ENCODE measurements around the gene ZNF670. TPM values are rescaled to one million over a fixed set of nuclear protein-coding genes. Genes with fewer than 3 reads are reported as not detected.

ZNF670 gene
- total RNA-seq, 1 donor from 2014 or later = 38.4 TPM

GRCh38 chr1:247079141-247079874, 697 bp upstream of the ZNF670 start:
- Mint-ChIP-seq H3K36me3 (peaks cover 33% of the 10 kb centered on the region), H3K27ac (peak overlapping the region; percentile 74), H3K4me1 (peaks cover 4% of the 10 kb centered on the region), H3K9me3 (peaks cover 68% of the 10 kb centered on the region), H3K4me3 (peak overlapping the region; percentile 97), H3K27me3 (ENCODE audit: insufficient read depth, low read depth) (peaks cover 5% of the 10 kb centered on the region)
- Histone ChIP-seq H3K9ac (no peak overlapping the region), H2AFZ (replicated peaks) (peak overlapping the region; percentile 71), H3K4me1 (peaks cover 7% of the 10 kb centered on the region), H3K79me2 (ENCODE audit: low read depth) (peaks cover 42% of the 10 kb centered on the region), H4K20me1 (ENCODE audit: low read depth) (no peaks in the 10 kb centered on the region), H3K27ac (no peak overlapping the region), H3K4me3 (peak overlapping the region; percentile 89), H3K9me3 (ENCODE audit: low read depth) (peaks cover 10% of the 10 kb centered on the region), H3K4me2 (peak overlapping the region; percentile 88), H3K36me3 (peaks cover 15% of the 10 kb centered on the region), H3F3A (ENCODE audit: low read depth) (no peaks in the 10 kb centered on the region), H3K27me3 (no peaks in the 10 kb centered on the region)
- TF ChIP-seq EZH2phosphoT487 (IDR thresholded peaks at IDR 0.05) (no peak), EZH2 (IDR thresholded peaks at IDR 0.05) (no peak), CTCF (IDR thresholded peaks at IDR 0.05) (no peak)
- DNase-seq (ENCODE audit: low spot score) = peak; percentile 26

- Mint-ChIP-seq H3K4me3 (peak overlapping the region; percentile 97), H3K4me1 (peaks cover 4% of the 10 kb centered on the region), H3K9me3 (peaks cover 69% of the 10 kb centered on the region), H3K36me3 (peaks cover 44% of the 10 kb centered on the region), H3K27ac (peak overlapping the region; percentile 62), H3K27me3 (ENCODE audit: insufficient read depth, low read depth) (peaks cover 5% of the 10 kb centered on the region)
- TF ChIP-seq EZH2 (IDR thresholded peaks at IDR 0.05) = no peak
- TF ChIP-seq CTCF (IDR thresholded peaks at IDR 0.05) = no peak
- Histone ChIP-seq H2AFZ (replicated peaks) (peak overlapping the region; percentile 71), H3K4me1 (peaks cover 7% of the 10 kb centered on the region), H3F3A (ENCODE audit: low read depth) (no peaks in the 10 kb centered on the region), H3K27me3 (no peaks in the 10 kb centered on the region), H3K4me2 (peak overlapping the region; percentile 88), H4K20me1 (ENCODE audit: low read depth) (no peaks in the 10 kb centered on the region), H3K4me3 (peak overlapping the region; percentile 89), H3K79me2 (ENCODE audit: low read depth) (peaks cover 57% of the 10 kb centered on the region), H3K27ac (no peak overlapping the region), H3K36me3 (peaks cover 15% of the 10 kb centered on the region), H3K9ac (peak overlapping the region; percentile 93), H3K9me3 (ENCODE audit: low read depth) (peaks cover 23% of the 10 kb centered on the region)
- no peak for DNase-seq (ENCODE audit: low spot score)
These were observed 744 bp downstream of the ZNF670 start for GRCh38 chr1:247077876-247078257.

GRCh38 chr1:247077213-247077612, 1.4 kb downstream of the ZNF670 start:
- H3K4me3 Mint-ChIP-seq = peak overlapping the region; percentile 97
- H3K36me3 ChIP-seq = peaks cover 15% of the 10 kb centered on the region
- H4K20me1 ChIP-seq (ENCODE audit: low read depth) = no peaks in the 10 kb centered on the region
- peaks cover 66% of the 10 kb centered on the region for H3K9me3 Mint-ChIP-seq
- H3K36me3 Mint-ChIP-seq = peaks cover 47% of the 10 kb centered on the region
- peak overlapping the region; percentile 74 for H3K27ac Mint-ChIP-seq
- TF ChIP-seq EZH2phosphoT487 (IDR thresholded peaks at IDR 0.05) = no peak
- TF ChIP-seq CTCF (IDR thresholded peaks at IDR 0.05) = no peak
- TF ChIP-seq EZH2 (IDR thresholded peaks at IDR 0.05) = no peak
- peaks cover 23% of the 10 kb centered on the region for H3K9me3 ChIP-seq (ENCODE audit: low read depth)
- no peak overlapping the region for H3K27ac ChIP-seq
- DNase-seq (ENCODE audit: low spot score) = no peak
- H3F3A ChIP-seq (ENCODE audit: low read depth) = no peaks in the 10 kb centered on the region
- no peaks in the 10 kb centered on the region for H3K27me3 ChIP-seq
- peaks cover 63% of the 10 kb centered on the region for H3K79me2 ChIP-seq (ENCODE audit: low read depth)
- peaks cover 7% of the 10 kb centered on the region for H3K4me1 ChIP-seq
- H2AFZ ChIP-seq (replicated peaks) = no peak overlapping the region
- H3K9ac ChIP-seq = peak overlapping the region; percentile 93
- H3K4me1 Mint-ChIP-seq = peaks cover 4% of the 10 kb centered on the region
- H3K27me3 Mint-ChIP-seq (ENCODE audit: insufficient read depth, low read depth) = peaks cover 5% of the 10 kb centered on the region
- H3K4me3 ChIP-seq = peak overlapping the region; percentile 89
- peak overlapping the region; percentile 88 for H3K4me2 ChIP-seq
